Endothelial cell of umbilical vein (primary cell): ENCODE measurements around the gene NLGN4Y. TPM values are rescaled to one million over a fixed set of nuclear protein-coding genes. Genes with fewer than 3 reads are reported as not detected.

Source experiments
- BruUV-seq: library from RNA; stranded (reverse); fragments of 400-500 nt; replicated peaks from 2 replicates; lab custom pipeline; 2021; lab: Mats Ljungman, UMichigan
- CTCF ChIA-PET: fragments of 300-600, 350-600 bp; sonication (Branson Sonifier 250); formaldehyde crosslinking; loops from one replicate; lab custom pipeline; 2021; ENCODE audit warnings: antibody characterized with exemption, inconsistent platforms; lab: Charles Lee
- POLR2A ChIA-PET: fragments of 300-600, 350-600 bp; sonication (Branson Sonifier 250); formaldehyde crosslinking; loops from one replicate; lab custom pipeline; 2021; ENCODE audit warnings: antibody characterized with exemption, inconsistent platforms; lab: Charles Lee
- DNase-seq: peaks from one replicate; pipeline ENCODE4 v3.0.0-alpha.2; 2011; ENCODE audit warnings: low read depth, low spot score
- FAIRE-seq: peaks from 2 replicates; lab custom pipeline; 2011; peaks lifted over from hg19 to GRCh38; lab: Jason Lieb, UNC
- H2AFZ ChIP-seq: 2 replicates; pipeline ENCODE4 v1.6.0; 2012; ENCODE audit warnings: low read depth, low read length, control low read depth, inconsistent platforms
- H3K27ac ChIP-seq: 2 replicates; pipeline ENCODE4 v1.5.1; 2011; ENCODE audit warnings: low read depth, mild to moderate bottlenecking, control low read depth, low read length, moderate library complexity; ENCODE audit not compliant: insufficient read depth
- H3K27me3 ChIP-seq, 2 experiments: 2 replicates each; pipeline versions ENCODE4 v1.6.0 to v1.6.1; 2011; ENCODE audit warnings: low read length in 2 of 2, mixed read lengths in 1 of 2; ENCODE audit not compliant: control insufficient read depth in 2 of 2, insufficient read depth in 2 of 2
- H3K36me3 ChIP-seq, 2 experiments: 2 replicates in 1 of 2; 3 replicates in 1 of 2; pipeline ENCODE4 v1.5.1; 2011; ENCODE audit warnings: low read length in 2 of 2, mild to moderate bottlenecking in 1 of 2, moderate library complexity in 1 of 2; ENCODE audit not compliant: control insufficient read depth in 2 of 2, insufficient read depth in 2 of 2; ENCODE audit errors: extremely low read depth in 1 of 2
- H3K4me1 ChIP-seq: 3 replicates; pipeline ENCODE4 v1.5.1; 2011; ENCODE audit warnings: mild to moderate bottlenecking, low read length; ENCODE audit not compliant: control insufficient read depth, insufficient read depth; ENCODE audit errors: extremely low read depth
- H3K4me2 ChIP-seq: 2 replicates; pipeline ENCODE4 v1.6.1; 2011; ENCODE audit warnings: low read length, control low read depth, mixed read lengths; ENCODE audit not compliant: insufficient read depth
- H3K4me3 ChIP-seq, 3 experiments: fragments of 200-600 bp in 1 of 3; sonication (generic), shearing (Covaris generic) in 1 of 3; replicated peaks in 1 of 3; 2 replicates each; pipeline ENCODE4 v1.5.1; 2011 to 2016; ENCODE audit warnings: control low read depth in 3 of 3, low read length in 3 of 3, mild to moderate bottlenecking in 2 of 3, inconsistent platforms in 1 of 3, low read depth in 1 of 3, moderate library complexity in 1 of 3; ENCODE audit not compliant: insufficient read depth in 1 of 3
- H3K79me2 ChIP-seq: 2 replicates; pipeline ENCODE4 v1.6.0; 2012; ENCODE audit warnings: low read length, inconsistent platforms; ENCODE audit not compliant: control insufficient read depth, insufficient read depth
- H3K9ac ChIP-seq: replicated peaks from 2 replicates; pipeline ENCODE3; 2011; ENCODE audit warnings: low read length, control low read depth; ENCODE audit not compliant: insufficient read depth; ENCODE audit errors: extremely low read depth
- H3K9me1 ChIP-seq: replicated peaks from 3 replicates; pipeline ENCODE4 v1.6.0; 2011; ENCODE audit warnings: mild to moderate bottlenecking, low read length; ENCODE audit not compliant: control insufficient read depth, insufficient read depth; ENCODE audit errors: extremely low read depth
- H3K9me3 ChIP-seq: replicated peaks from 2 replicates; pipeline ENCODE4 v1.5.1; 2012; ENCODE audit warnings: low read length, inconsistent platforms; ENCODE audit not compliant: control insufficient read depth, insufficient read depth
- H4K20me1 ChIP-seq: replicated peaks from 2 replicates; pipeline ENCODE3; 2011; ENCODE audit warnings: mild to moderate bottlenecking, low read length; ENCODE audit not compliant: control insufficient read depth, insufficient read depth; ENCODE audit errors: extremely low read depth
- CTCF ChIP-seq, 2 donors: IDR thresholded peaks; 1 replicate in 1 of 2; 2 replicates in 1 of 2; pipeline ENCODE4 v1.5.1; 2011; ENCODE audit warnings: low read length in 2 of 2, mild to moderate bottlenecking in 2 of 2, moderate library complexity in 2 of 2, control low read depth in 1 of 2, inconsistent platforms in 1 of 2, low read depth in 1 of 2; ENCODE audit not compliant: insufficient read depth in 1 of 2; ENCODE audit errors: extremely low read depth in 1 of 2
- EZH2 ChIP-seq: IDR thresholded peaks from 2 replicates; pipeline ENCODE4 v1.6.1; 2012; ENCODE audit warnings: borderline replicate concordance, low read depth, mild to moderate bottlenecking, moderate library complexity, low read length, inconsistent platforms; ENCODE audit not compliant: severe bottlenecking
- FOS ChIP-seq: IDR thresholded peaks from 2 replicates; pipeline ENCODE4 v1.6.1; 2011; ENCODE audit warnings: mild to moderate bottlenecking, low read length, moderate library complexity, borderline replicate concordance; ENCODE audit not compliant: insufficient read depth
- GATA2 ChIP-seq: IDR thresholded peaks from 2 replicates; pipeline ENCODE4 v1.7.0; 2011; ENCODE audit warnings: low read depth, mild to moderate bottlenecking, moderate library complexity, mixed read lengths, low read length; ENCODE audit not compliant: insufficient read length, insufficient read depth
- JUN ChIP-seq: IDR thresholded peaks from 2 replicates; pipeline ENCODE4 v1.6.1; 2011; ENCODE audit warnings: borderline replicate concordance, low read depth; ENCODE audit not compliant: insufficient read length, insufficient read depth
- MYC ChIP-seq: IDR thresholded peaks from one replicate; pipeline ENCODE4 v1.6.1; 2011; ENCODE audit warnings: mild to moderate bottlenecking, low read depth, low read length
- POLR2A ChIP-seq: IDR thresholded peaks from 2 replicates; pipeline ENCODE4 v1.6.1; 2012; ENCODE audit warnings: low read depth, mild to moderate bottlenecking, control low read depth, low read length
- POLR2AphosphoS5 ChIP-seq: IDR thresholded peaks from 2 replicates; pipeline ENCODE4 v1.6.1; 2012; ENCODE audit warnings: low read depth, mild to moderate bottlenecking, control low read depth, low read length, moderate library complexity; ENCODE audit not compliant: insufficient read depth
- dilution Hi-C: fragments of 300-500 bp; cut with MboI; formaldehyde crosslinking; loops from one replicate; pipeline ENCODE4 v1.15.0; 2019; ENCODE audit warnings: low sequenced_read_pairs; ENCODE audit not compliant: extremely low pct_ligation_motif_present
- intact Hi-C: fragments of 100-400 bp; cut with micrococcal nuclease; formaldehyde crosslinking; loops from one replicate; pipeline ENCODE4 v1.10.0; 2022
- polyA plus RNA-seq, 4 experiments: library from polyadenylated mRNA; depleted of rRNA in 3 of 4; stranded (reverse) in 3 of 4; unstranded in 1 of 4; fragments of >200 nt; gene quantifications; 2 replicates each; pipeline versions ENCODE4 v1.2.1 to v1.2.3, GENCODE V29; 2011 to 2012; ENCODE audit warnings: missing spikeins in 1 of 4
- total RNA-seq: library from RNA; stranded (reverse); gene quantifications from 2 replicates; pipeline ENCODE4 v1.2.3, GENCODE V29; 2021
- TF ChIP-seq, protein P1 (sequence below): IDR thresholded peaks from 2 replicates; pipeline ENCODE4 v1.6.1; 2011; ENCODE audit not compliant: insufficient read depth, insufficient read length

Gene NLGN4Y
- total and polyA plus RNA-seq, 2 donors (not counting 3 experiments of a cell fraction or from before 2014, with no cell fraction given), result 16.0 to 26.6 TPM

GRCh38 chrY:14644157-14644952, 120.0 kb downstream of the NLGN4Y start:
- Histone ChIP-seq H3K4me2 (no peak overlapping the region), H3K79me2 (no peaks in the 10 kb centered on the region), H3K9ac (no peak overlapping the region), H4K20me1 (no peaks in the 10 kb centered on the region), H3K36me3 (no peaks in the 10 kb centered on the region), H3K9me1 (no peaks in the 10 kb centered on the region), H3K27me3 (no peaks in the 10 kb centered on the region), H3K27ac (no peak overlapping the region), H2AFZ (no peak overlapping the region), H3K4me3 (no peak overlapping the region), H3K4me1 (no peaks in the 10 kb centered on the region), H3K9me3 (no peaks in the 10 kb centered on the region)
- TF ChIP-seq POLR2A, result no peak
- no peak for TF ChIP-seq GATA2
- no peak for TF ChIP-seq FOS
- no peak for TF ChIP-seq EZH2
- no peak for TF ChIP-seq CTCF (IDR thresholded peaks at IDR 0.05; ENCODE audit: extremely low read depth in 1 of 2, insufficient read depth in 1 of 2, low read depth in 1 of 2, low read length in 2 of 2)
- TF ChIP-seq MYC, result no peak
- no peak for TF ChIP-seq JUN
- TF ChIP-seq, protein P1, sequence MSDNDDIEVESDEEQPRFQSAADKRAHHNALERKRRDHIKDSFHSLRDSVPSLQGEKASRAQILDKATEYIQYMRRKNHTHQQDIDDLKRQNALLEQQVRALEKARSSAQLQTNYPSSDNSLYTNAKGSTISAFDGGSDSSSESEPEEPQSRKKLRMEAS, result no peak
- no peak for TF ChIP-seq POLR2AphosphoS5
- FAIRE-seq (no peak), DNase-seq (no peak)
- dilution Hi-C loops (no loop called here), intact Hi-C loops (no loop called here)
- CTCF ChIA-PET, result interaction anchor here (1.3 kb wide), 1 partner anchor 18 kb away, joined by 3 read pairs; no protein-coding TSS in a partner anchor
- POLR2A ChIA-PET, result no interaction called here
- BruUV-seq, result no TSS peak
